GM21825 (cell line): ENCODE measurements around the gene LRFN2.

Source experiments
- ATAC-seq: cut with Tn5 transposase; IDR thresholded peaks from one replicate; pipeline ENCODE4 v1.9.1; 2021; ENCODE audit warnings: mild to moderate bottlenecking, moderate library complexity; ENCODE audit not compliant: unreplicated experiment

LRFN2 gene

GRCh38 chr6:40386200-40386599, 201.0 kb downstream of the LRFN2 start:
- ATAC-seq: no peak

DNA sequence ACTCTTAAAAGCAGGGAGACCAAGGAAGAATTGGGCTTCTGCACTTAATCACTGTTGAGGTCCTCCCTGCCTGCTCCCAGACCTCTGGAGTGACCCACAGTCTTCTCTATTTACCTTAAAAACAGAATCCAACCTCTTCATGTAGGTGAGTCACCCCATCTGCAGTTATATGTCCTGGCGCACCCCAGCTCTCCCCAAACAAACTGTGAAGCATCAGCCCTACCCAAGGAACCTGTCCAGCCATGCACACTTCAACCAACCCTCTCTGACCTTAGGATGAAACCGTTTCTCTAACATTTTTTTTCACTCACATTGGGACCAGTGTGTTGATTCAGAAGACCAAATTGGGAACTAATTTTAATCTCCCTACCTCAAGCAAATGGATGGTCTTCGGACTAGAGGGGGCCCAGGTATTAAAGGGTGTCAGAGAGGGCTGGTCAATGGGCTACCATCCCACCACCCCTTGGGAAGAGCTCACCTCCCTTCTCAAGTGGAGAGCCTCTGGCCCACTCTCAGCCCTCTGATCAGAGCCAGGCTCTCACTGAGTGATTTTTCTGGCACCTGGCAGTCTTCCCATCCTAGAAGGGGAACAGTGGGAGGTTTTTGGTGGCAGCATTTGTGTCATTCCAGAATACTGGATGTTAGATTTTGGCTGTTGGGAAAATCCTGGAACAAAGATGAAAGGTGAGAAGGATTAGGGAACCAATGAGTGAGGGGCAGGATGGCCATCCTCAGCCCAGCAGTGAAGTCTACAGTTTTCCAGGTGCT, 203.6 kb downstream of the LRFN2 start:
- ATAC-seq: no peak

GRCh38 chr6:40380271-40380670, 206.9 kb downstream of the LRFN2 start:
- ATAC-seq: no peak

DNA sequence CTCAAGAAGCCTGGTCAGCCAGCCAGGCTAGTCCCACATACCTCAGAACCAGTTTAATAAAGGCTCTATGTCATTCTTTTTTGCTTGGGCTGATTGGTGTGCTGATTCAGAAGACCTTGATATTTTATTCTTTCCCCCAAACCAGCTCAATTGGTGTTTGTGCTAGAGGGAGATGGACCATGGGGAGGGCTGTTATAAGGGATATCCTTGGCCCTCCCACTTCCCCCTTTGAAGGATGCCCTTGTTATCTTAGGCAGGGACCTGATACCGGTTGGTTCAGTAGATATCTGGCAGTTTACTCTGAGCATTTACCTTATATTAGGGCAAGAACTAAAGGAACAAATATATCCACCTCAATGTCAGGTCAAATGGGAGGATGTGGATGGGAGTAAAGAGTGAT, 207.4 kb downstream of the LRFN2 start:
- no peak for ATAC-seq

DNA sequence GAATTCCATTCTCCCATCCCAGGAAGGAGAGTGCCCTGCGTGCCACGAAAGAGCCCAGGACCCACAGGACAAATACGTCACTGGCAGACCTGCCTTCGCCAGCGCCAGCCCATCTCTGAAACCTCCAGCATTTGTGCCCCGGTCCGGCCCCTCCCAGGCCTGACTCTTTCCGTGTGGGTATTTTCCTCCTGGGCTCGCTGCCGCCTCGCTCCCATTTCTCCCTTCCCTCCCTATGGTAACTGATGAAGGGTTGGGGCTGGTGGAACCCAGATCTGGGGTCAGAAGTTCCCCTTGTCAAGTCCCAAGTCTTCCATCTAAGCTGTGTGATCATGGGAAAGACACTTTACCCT, 208.5 kb downstream of the LRFN2 start:
- no peak for ATAC-seq

- ATAC-seq: no peak
Measured at GRCh38 chr6:40378071-40378724, 209.0 kb downstream of the LRFN2 start.

DNA sequence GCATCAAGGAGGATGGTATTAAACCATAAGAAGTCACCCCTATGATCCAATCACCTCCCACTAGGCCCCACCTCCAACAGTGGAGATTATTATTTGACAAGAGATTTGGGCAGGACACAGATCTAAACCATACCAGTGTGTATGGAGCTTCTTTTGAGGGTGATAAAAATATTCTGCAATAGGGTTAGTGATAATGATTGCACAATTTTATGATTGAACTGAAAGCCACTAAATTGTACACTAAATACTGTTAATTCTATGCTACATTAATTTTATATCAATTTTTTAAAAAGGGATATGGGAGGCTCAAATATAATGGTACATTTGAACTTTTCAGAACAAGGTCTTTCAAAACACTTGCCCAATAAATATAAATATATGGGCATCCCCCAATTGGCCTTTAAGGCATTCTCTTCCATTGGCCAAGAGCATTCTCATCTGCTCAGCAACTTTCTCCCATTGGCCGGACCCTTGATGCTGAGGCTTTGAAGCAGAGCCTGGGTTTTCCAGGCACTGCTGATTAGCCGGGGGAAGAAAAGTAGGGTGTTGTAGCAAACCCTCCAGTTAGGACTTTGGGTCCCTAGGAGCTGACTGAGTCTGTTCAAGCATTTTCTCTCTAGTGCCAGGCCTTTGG, 209.9 kb downstream of the LRFN2 start:
- ATAC-seq: no peak

- no peak for ATAC-seq
Measured at GRCh38 chr6:40376113-40376650, 211.0 kb downstream of the LRFN2 start.

GRCh38 chr6:40373267-40373666, 213.9 kb downstream of the LRFN2 start:
- no peak for ATAC-seq

- ATAC-seq: no peak
Measured at GRCh38 chr6:40371621-40372020, 215.5 kb downstream of the LRFN2 start.

- ATAC-seq: no peak
Measured at GRCh38 chr6:40371095-40371494, 216.1 kb downstream of the LRFN2 start.

DNA sequence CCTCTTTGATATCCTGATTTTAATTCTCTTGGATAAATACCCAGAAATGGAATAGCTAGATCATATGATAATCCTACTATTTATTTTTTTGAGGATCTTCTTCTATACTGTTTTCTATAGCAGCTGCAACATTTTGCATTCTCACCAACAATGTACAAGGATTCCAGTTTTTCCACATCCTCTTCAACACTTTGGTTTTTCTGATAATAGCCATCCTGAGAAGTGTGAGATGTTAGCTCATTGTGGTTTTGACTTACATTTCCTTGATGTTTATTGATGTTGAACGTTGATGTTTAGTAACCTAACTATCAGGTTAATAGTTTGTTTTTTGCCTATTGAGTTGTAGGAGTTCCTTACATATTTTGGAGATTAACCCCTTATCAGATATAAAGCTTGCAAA, 217.3 kb downstream of the LRFN2 start:
- ATAC-seq: no peak

GRCh38 chr6:40369042-40369441, 218.1 kb downstream of the LRFN2 start:
- ATAC-seq: no peak

GRCh38 chr6:40362859-40363258, 224.3 kb downstream of the LRFN2 start:
- no peak for ATAC-seq

- ATAC-seq: no peak
Measured at GRCh38 chr6:40359808-40360207, 227.4 kb downstream of the LRFN2 start.

DNA sequence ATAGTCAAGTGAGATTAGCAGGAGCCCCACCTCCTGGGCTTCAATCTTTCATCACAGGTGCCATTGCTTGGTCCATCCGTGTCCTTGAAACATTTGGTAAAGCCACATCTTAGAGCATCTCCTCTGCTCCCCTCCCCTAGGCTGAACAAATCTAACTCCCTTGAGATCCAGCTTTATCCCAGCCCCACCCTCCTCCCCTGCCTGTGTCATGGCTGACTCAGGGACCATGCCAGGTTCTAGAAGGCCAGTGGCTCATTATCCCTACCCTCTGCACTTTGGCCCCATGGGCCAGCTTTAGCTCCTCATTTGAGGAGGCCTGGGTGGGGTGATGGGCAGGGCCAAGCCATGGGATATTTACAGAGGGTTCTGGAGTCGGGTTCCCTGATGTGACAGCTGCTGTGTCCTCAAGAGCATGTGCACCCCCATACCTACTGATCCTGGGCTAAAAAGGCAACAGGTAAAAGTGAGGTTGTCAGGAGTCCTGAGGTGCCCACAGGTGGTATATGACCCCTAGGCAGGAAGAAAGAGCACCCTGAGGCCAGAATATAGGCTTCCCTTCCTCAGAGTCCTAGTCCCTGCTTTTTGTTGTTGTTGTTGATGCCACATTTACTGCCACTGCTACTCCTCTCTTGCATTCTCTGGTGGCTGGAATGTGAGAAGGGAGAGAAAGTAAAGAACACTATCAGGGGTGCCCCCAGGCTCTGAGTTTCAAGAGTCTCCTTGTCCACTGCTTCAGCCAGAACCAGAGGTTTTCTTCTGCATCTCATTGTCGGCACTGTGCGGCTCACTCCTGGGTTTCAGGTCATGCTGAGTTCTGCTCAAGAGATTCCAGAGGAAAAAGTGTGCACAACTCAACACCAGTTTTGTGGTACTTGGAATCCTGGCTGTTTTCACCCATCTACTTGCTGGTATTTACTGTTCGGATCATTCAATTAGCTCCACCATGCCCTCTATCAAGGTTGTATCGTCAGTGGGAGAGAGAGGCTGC, 228.4 kb downstream of the LRFN2 start:
- ATAC-seq: no peak

- no peak for ATAC-seq
Measured at GRCh38 chr6:40356242-40356910, 230.8 kb downstream of the LRFN2 start.

DNA sequence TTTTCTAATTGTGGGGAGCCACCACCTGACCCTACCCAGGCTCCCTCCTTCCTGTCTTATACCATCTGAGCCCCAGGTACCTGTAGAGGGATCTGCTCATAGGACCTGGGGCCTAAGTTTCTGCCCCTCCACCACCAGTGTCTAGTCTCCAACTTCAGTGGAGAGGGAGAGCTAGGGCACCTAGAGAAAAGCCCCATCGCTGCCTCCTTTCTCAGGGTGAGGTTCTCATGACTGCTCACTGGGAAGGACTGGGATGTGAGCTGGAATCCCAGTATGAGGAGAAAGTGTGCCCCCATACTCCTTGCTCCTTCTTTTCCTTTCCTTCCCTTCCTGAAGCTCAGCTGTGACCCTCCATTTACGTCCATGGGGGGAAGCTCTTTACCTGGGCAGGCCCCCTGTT, 231.6 kb downstream of the LRFN2 start:
- no peak for ATAC-seq

DNA sequence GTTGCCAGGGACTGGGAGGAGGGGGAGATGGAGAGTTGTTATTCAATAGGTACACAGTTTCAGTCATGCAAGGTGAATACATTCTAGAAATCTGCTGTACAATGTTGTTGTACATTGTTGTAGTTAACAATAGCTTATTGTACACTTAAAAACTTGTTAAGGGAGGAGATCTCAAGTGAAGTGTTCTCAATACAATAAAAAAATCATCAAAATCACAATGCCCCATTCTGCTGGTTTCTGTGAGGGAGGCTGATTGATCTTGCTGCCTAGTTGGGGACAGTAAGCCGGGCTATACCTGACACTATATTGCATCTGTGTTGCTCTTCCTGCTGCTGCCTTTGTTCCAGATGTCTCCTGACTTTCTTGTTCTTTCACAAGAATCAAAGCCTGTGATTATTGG, 232.1 kb downstream of the LRFN2 start:
- no peak for ATAC-seq

- ATAC-seq: no peak
Measured at GRCh38 chr6:40353967-40354452, 233.2 kb downstream of the LRFN2 start.
